H9 (cell line): ENCODE measurements around the gene AIFM3. TPM values are rescaled to one million over a fixed set of nuclear protein-coding genes. Genes with fewer than 3 reads are reported as not detected.
A peak's percentile ranks its signal among the peaks of the same experiment; 100 is the strongest.

Source experiments
- DNase-seq: peaks from one replicate; pipeline ENCODE4 v3.0.0-alpha.2; 2017
- H2AFZ ChIP-seq: one replicate; pipeline ENCODE4 v1.6.1; 2013; ENCODE audit warnings: mild to moderate bottlenecking, low read length, control low read depth, moderate library complexity
- H2AK5ac ChIP-seq: 2 replicates; pipeline ENCODE4 v1.6.1; 2013; ENCODE audit warnings: low read length, control low read depth, mixed read lengths; ENCODE audit not compliant: insufficient read length
- H2BK120ac ChIP-seq: one replicate; pipeline ENCODE4 v1.6.1; 2013; ENCODE audit warnings: low read depth, mild to moderate bottlenecking, low read length, control low read depth, inconsistent platforms; ENCODE audit not compliant: poor library complexity, severe bottlenecking
- H2BK12ac ChIP-seq: 2 replicates; pipeline ENCODE4 v1.6.1; 2013; ENCODE audit warnings: low read length, control low read depth, mixed read lengths, low read depth; ENCODE audit not compliant: insufficient read length
- H2BK15ac ChIP-seq: 2 replicates; pipeline ENCODE4 v1.6.1; 2013; ENCODE audit warnings: low read depth, low read length, control low read depth
- H2BK20ac ChIP-seq: one replicate; pipeline ENCODE4 v1.6.1; 2013; ENCODE audit warnings: low read depth, mild to moderate bottlenecking, low read length, control low read depth, inconsistent platforms; ENCODE audit not compliant: poor library complexity, severe bottlenecking
- H2BK5ac ChIP-seq: 2 replicates; pipeline ENCODE4 v1.6.1; 2013; ENCODE audit warnings: low read length, control low read depth, mixed read lengths; ENCODE audit not compliant: insufficient read length
- H3K14ac ChIP-seq: 2 replicates; pipeline ENCODE4 v1.6.1; 2013; ENCODE audit warnings: low read length, control low read depth; ENCODE audit not compliant: insufficient read depth
- H3K18ac ChIP-seq: 2 replicates; pipeline ENCODE4 v1.6.1; 2013; ENCODE audit warnings: low read depth, mild to moderate bottlenecking, mixed read lengths, low read length, control low read depth; ENCODE audit not compliant: insufficient read length
- H3K23ac ChIP-seq: 2 replicates; pipeline ENCODE4 v1.6.1; 2013; ENCODE audit warnings: low read length, control low read depth, mixed read lengths, low read depth; ENCODE audit not compliant: insufficient read length
- H3K23me2 ChIP-seq: 2 replicates; pipeline ENCODE4 v1.6.1; 2013; ENCODE audit warnings: low read depth, mild to moderate bottlenecking, mixed read lengths, low read length, control low read depth; ENCODE audit not compliant: insufficient read length, poor library complexity, severe bottlenecking
- H3K27ac ChIP-seq: 2 replicates; pipeline ENCODE4 v1.5.1; 2013; ENCODE audit warnings: low read length, control low read depth, mixed read lengths, low read depth; ENCODE audit not compliant: insufficient read length
- H3K27me3 ChIP-seq: 2 replicates; pipeline ENCODE4 v1.6.1; 2013; ENCODE audit warnings: low read length, control low read depth, inconsistent platforms; ENCODE audit not compliant: insufficient read depth
- H3K4ac ChIP-seq: 2 replicates; pipeline ENCODE4 v1.6.1; 2013; ENCODE audit warnings: low read depth, mild to moderate bottlenecking, control low read depth, inconsistent platforms, low read length, moderate library complexity
- H3K4me1 ChIP-seq: 2 replicates; pipeline ENCODE4 v1.6.1; 2013; ENCODE audit warnings: low read length, control low read depth, inconsistent platforms; ENCODE audit not compliant: insufficient read depth
- H3K4me2 ChIP-seq: 2 replicates; pipeline ENCODE4 v1.6.1; 2013; ENCODE audit warnings: low read length, control low read depth, mixed read lengths; ENCODE audit not compliant: insufficient read length, insufficient read depth
- H3K56ac ChIP-seq: 2 replicates; pipeline ENCODE4 v1.6.1; 2013; ENCODE audit warnings: low read depth, mild to moderate bottlenecking, mixed read lengths, low read length, control low read depth; ENCODE audit not compliant: insufficient read length
- H3K79me1 ChIP-seq: 2 replicates; pipeline ENCODE4 v1.6.1; 2013; ENCODE audit warnings: low read depth, mild to moderate bottlenecking, moderate library complexity, low read length, control low read depth, inconsistent platforms; ENCODE audit not compliant: insufficient read depth, poor library complexity, severe bottlenecking
- H3K79me2 ChIP-seq: 2 replicates; pipeline ENCODE4 v1.6.1; 2013; ENCODE audit warnings: low read length, control low read depth, inconsistent platforms; ENCODE audit not compliant: insufficient read depth
- H3K9ac ChIP-seq: 2 replicates; pipeline ENCODE4 v1.6.1; 2013; ENCODE audit warnings: low read length, control low read depth, mixed read lengths; ENCODE audit not compliant: insufficient read length; ENCODE audit errors: extremely low read depth
- H3K9me3 ChIP-seq: one replicate; pipeline ENCODE4 v1.6.1; 2013; ENCODE audit warnings: low read depth, low read length, inconsistent platforms; ENCODE audit not compliant: control insufficient read depth
- H3T11ph ChIP-seq: one replicate; pipeline ENCODE4 v1.6.1; 2013; ENCODE audit warnings: mild to moderate bottlenecking, low read length, control low read depth, inconsistent platforms
- H4K20me1 ChIP-seq: one replicate; pipeline ENCODE4 v1.6.1; 2013; ENCODE audit not compliant: control insufficient read depth, insufficient read length, insufficient read depth
- H4K5ac ChIP-seq: 2 replicates; pipeline ENCODE4 v1.6.1; 2013; ENCODE audit warnings: low read depth, mild to moderate bottlenecking, mixed read lengths, low read length, control low read depth; ENCODE audit not compliant: insufficient read length
- H4K8ac ChIP-seq: replicated peaks from 2 replicates; pipeline ENCODE4 v1.6.1; 2013; ENCODE audit warnings: low read length, control low read depth, mixed read lengths, low read depth; ENCODE audit not compliant: insufficient read length
- H4K91ac ChIP-seq: 2 replicates; pipeline ENCODE4 v1.6.1; 2013; ENCODE audit warnings: low read depth, mild to moderate bottlenecking, moderate library complexity, mixed read lengths, low read length, control low read depth; ENCODE audit not compliant: insufficient read length
- H3K27ac Mint-ChIP-seq, 3 experiments: 2 replicates in 2 of 3; 3 replicates in 1 of 3; pipeline ENCODE4 v1.8.0; 2020 to 2021; ENCODE audit warnings: mixed read lengths in 3 of 3, mild to moderate bottlenecking in 1 of 3, moderate library complexity in 1 of 3
- H3K27me3 Mint-ChIP-seq: 2 replicates; pipeline ENCODE4 v1.8.0; 2021; ENCODE audit warnings: low read depth, mild to moderate bottlenecking, moderate library complexity, mixed read lengths
- H3K36me3 Mint-ChIP-seq, 3 experiments: 2 replicates in 2 of 3; 3 replicates in 1 of 3; pipeline ENCODE4 v1.8.0; 2020 to 2021; ENCODE audit warnings: low read depth in 3 of 3, mixed read lengths in 3 of 3; ENCODE audit not compliant: insufficient read depth in 1 of 3
- H3K4me1 Mint-ChIP-seq, 2 experiments: 2 replicates each; pipeline ENCODE4 v1.8.0; 2020; ENCODE audit warnings: mixed read lengths in 2 of 2
- H3K4me3 Mint-ChIP-seq, 2 experiments: 2 replicates in 1 of 2; 3 replicates in 1 of 2; pipeline ENCODE4 v1.8.0; 2020 to 2021; ENCODE audit warnings: mild to moderate bottlenecking in 2 of 2, mixed read lengths in 2 of 2, moderate library complexity in 1 of 2
- H3K9me3 Mint-ChIP-seq, 2 experiments: 2 replicates in 1 of 2; 3 replicates in 1 of 2; pipeline ENCODE4 v1.8.0; 2020; ENCODE audit warnings: mild to moderate bottlenecking in 2 of 2, mixed read lengths in 2 of 2, moderate library complexity in 1 of 2
- CTCF ChIP-seq: fragments of 200-600 bp; sonication (generic); conservative IDR thresholded peaks from 3 replicates; pipeline ENCODE4 v1.8.0; 2021; ENCODE audit warnings: antibody characterized with exemption, mild to moderate bottlenecking
- WGBS: extraction: QIAGEN DNeasy Blood & Tissue Kit; methylation state at CpG from one replicate; pipeline ENCODE4 v1.1.7; 2013; ENCODE audit warnings: missing lambda C conversion rate, low lambda C conversion rate, mixed read lengths; ENCODE audit not compliant: insufficient read length; ENCODE audit errors: extremely low coverage; 5-methylcytosine and 5-hydroxymethylcytosine counted together
- total RNA-seq: library from RNA; stranded (reverse); gene quantifications from 2 replicates; pipeline ENCODE4 v1.2.1, GENCODE V29; 2021

The AIFM3 gene
- total RNA-seq, 1 experiment from 2014 or later: 1.9 TPM

- Mint-ChIP-seq H3K4me1 (peaks cover 49 to 54% of the 10 kb centered on the region in 2 experiments), H3K4me3 (peak overlapping the region; percentile 98 to 99), H3K9me3 (peaks cover 0 to 2% of the 10 kb centered on the region in 2 experiments; a peak in 3 of 5 replicates), H3K27me3 (no peaks in the 10 kb centered on the region), H3K36me3 (peaks cover 17 to 42% (median 30%) of the 10 kb centered on the region in 3 experiments), H3K27ac (peak overlapping the region in 2 of 3 experiments; percentile 20 to 70; a peak in 3 of 7 replicates)
- Histone ChIP-seq H3K9me3 (no peaks in the 10 kb centered on the region), H3K9ac (peak overlapping the region; percentile 13), H4K5ac (no peak overlapping the region), H3K4me2 (peak overlapping the region; percentile 57), H3K4me1 (peaks cover 5% of the 10 kb centered on the region; the same call in 1 of the 2 replicates), H3K27ac (no peak overlapping the region), H3K14ac (no peak overlapping the region), H2BK15ac (no peak overlapping the region), H4K20me1 (no peaks in the 10 kb centered on the region), H3K18ac (no peak overlapping the region), H3K4ac (no peak overlapping the region), H2AK5ac (no peak overlapping the region), H2BK120ac (no peak overlapping the region), H3K23me2 (peaks cover 11% of the 10 kb centered on the region), H2BK20ac (no peak overlapping the region), H4K8ac (no peak overlapping the region), H3K23ac (no peak overlapping the region), H3T11ph (no peak overlapping the region), H3K79me2 (peaks cover 66% of the 10 kb centered on the region), H2BK12ac (no peak overlapping the region), H3K56ac (no peak overlapping the region), H4K91ac (no peak overlapping the region), H3K79me1 (peaks cover 4% of the 10 kb centered on the region), H2BK5ac (no peak overlapping the region), H2AFZ (no peak overlapping the region), H3K27me3 (no peaks in the 10 kb centered on the region)
- WGBS: no CpG with 5 or more reads among the region's 3 CpGs
- no peak for TF ChIP-seq CTCF
- DNase-seq: no peak
Observed at GRCh38 chr22:20920881-20921203, 46.2 kb upstream of the AIFM3 start.
